SH-SY5Y (cell line): ENCODE results near the gene FMNL3.

Experiments used
- GATA2 ChIP-seq: IDR thresholded peaks from 2 replicates; pipeline ENCODE4 v1.6.1; 2011; ENCODE audit warnings: mild to moderate bottlenecking, low read depth, low read length
- GATA3 ChIP-seq: IDR thresholded peaks from 2 replicates; pipeline ENCODE4 v1.6.1; 2011; ENCODE audit warnings: low read depth, mild to moderate bottlenecking, low read length, moderate library complexity

DNA sequence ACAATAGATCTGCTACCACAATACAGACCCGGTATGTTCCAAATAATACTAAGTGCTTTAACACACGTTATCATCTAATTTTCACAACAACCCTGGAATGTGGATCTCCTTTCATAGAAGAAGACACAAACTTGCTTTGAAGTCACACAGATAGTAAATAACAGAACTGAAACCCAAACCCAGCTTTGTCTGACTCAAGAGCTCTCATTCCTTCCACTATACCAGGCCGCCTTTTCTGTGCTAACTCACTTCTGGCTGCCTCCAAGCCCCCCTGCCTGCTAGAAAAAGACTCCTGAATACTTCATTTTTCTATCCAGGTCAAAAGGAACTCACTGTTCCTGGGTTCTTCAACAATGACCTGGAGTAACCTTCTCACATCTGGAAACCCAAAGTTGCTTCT, 46.0 kb downstream of the FMNL3 start:
- TF ChIP-seq GATA3 (no peak), GATA2 (no peak)
